Measurements from ENCODE around the gene DDR1.

The DDR1 gene

DNA sequence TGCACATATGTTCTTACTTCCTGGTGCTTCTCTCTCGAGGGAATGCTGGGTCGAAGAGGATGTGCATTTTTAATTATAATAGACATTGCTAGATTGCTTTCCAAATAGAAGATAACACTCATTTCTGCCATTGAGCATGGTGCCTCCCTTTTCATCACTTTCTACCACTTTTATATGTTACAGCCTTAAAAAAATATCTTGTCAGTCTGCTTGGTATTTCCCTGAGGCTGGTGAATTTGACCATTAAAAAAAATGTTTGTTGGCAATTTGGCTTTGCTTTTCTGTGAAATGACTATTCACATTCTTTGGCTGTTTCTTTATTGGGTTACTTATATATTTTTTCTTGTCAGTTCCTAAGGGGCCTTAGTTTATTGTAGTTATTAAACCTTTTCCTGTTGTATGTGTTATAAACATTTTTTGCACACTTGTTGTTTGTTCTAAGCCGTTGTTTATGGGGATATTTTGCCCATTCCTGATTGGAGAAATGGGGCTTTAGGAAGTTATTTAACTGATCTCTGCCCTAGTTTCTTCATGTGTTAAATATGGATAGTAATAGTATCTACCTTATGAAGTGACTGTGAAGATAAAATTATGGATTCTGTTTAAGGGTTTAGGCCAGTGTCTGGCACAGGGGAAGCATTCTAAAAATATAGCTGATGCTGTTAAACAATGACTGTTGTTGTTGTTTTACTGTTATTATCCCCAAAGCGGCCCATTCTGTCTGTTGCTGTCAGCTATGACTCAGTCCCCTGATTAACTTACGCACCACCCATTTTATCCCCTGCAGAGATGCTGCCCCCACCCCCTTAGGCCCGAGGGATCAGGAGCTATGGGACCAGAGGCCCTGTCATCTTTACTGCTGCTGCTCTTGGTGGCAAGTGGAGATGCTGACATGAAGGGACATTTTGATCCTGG is 3.8 kb downstream of the DDR1 start:
- DNase-seq (ENCODE audit: low read depth): no peak
- no peak overlapping the region for H3K4me3 ChIP-seq (ENCODE audit: low read depth, low read length)
- TF ChIP-seq MYC (IDR thresholded peaks at IDR 0.05; ENCODE audit: low read depth, low read length) (no peak), POLR2A (IDR thresholded peaks at IDR 0.05; ENCODE audit: extremely low read depth, insufficient read length) (no peak)
- TF ChIP-seq, protein P1, sequence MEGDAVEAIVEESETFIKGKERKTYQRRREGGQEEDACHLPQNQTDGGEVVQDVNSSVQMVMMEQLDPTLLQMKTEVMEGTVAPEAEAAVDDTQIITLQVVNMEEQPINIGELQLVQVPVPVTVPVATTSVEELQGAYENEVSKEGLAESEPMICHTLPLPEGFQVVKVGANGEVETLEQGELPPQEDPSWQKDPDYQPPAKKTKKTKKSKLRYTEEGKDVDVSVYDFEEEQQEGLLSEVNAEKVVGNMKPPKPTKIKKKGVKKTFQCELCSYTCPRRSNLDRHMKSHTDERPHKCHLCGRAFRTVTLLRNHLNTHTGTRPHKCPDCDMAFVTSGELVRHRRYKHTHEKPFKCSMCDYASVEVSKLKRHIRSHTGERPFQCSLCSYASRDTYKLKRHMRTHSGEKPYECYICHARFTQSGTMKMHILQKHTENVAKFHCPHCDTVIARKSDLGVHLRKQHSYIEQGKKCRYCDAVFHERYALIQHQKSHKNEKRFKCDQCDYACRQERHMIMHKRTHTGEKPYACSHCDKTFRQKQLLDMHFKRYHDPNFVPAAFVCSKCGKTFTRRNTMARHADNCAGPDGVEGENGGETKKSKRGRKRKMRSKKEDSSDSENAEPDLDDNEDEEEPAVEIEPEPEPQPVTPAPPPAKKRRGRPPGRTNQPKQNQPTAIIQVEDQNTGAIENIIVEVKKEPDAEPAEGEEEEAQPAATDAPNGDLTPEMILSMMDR (IDR thresholded peaks at IDR 0.05; ENCODE audit: low read depth, low read length): no peak
- TF ChIP-seq, protein P2, sequence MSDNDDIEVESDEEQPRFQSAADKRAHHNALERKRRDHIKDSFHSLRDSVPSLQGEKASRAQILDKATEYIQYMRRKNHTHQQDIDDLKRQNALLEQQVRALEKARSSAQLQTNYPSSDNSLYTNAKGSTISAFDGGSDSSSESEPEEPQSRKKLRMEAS (IDR thresholded peaks at IDR 0.05; ENCODE audit: low read depth, low read length): no peak

DNA sequence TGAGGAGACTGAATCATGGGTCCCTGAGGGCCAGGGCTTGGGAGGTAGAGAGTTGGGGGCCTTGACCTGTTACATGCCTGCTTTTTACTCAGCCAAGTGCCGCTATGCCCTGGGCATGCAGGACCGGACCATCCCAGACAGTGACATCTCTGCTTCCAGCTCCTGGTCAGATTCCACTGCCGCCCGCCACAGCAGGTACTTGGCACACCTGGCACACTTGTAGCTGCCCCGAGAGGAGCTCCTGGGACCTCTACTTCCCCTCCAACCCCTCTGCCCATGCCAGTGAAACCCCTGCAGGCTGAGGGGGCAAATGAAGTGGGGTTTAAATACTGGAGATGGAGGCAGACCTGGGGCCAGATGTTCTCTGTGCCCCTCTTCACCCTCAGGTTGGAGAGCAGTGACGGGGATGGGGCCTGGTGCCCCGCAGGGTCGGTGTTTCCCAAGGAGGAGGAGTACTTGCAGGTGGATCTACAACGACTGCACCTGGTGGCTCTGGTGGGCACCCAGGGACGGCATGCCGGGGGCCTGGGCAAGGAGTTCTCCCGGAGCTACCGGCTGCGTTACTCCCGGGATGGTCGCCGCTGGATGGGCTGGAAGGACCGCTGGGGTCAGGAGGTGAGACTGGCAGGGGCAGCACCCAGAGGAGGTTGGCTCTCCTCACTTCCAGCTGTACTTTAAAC is 4.6 kb downstream of the DDR1 start:
- no peak for DNase-seq (ENCODE audit: low read depth)
- TF ChIP-seq, protein P1 (IDR thresholded peaks at IDR 0.05; ENCODE audit: low read depth, low read length): no peak
- TF ChIP-seq MYC (IDR thresholded peaks at IDR 0.05; ENCODE audit: low read depth, low read length): no peak
- no peak for TF ChIP-seq POLR2A (IDR thresholded peaks at IDR 0.05; ENCODE audit: extremely low read depth, insufficient read length)
- TF ChIP-seq, protein P2 (IDR thresholded peaks at IDR 0.05; ENCODE audit: low read depth, low read length): no peak
- no peak overlapping the region for H3K4me3 ChIP-seq (ENCODE audit: low read depth, low read length)

DNA sequence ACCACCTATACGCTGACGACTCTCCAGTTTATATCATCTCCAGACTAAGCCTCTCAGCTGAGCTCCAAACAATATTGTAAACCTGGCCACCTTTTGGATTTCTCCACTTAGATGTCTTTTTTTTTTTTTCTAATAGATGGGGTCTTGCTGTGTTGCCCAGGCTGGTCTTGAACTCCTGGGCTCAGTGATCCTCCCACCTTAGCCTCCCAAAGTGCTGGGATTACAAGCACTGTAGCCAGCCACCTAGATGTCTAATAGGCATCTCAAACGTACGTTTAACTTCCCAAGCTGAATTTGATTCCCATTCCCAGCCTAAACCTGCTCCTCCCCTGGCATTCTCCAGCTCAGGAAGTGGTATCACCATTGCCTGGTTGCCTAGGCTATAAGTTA is 5.2 kb downstream of the DDR1 start:
- no peak for DNase-seq (ENCODE audit: low read depth)
- H3K4me3 ChIP-seq (ENCODE audit: low read depth, low read length): no peak overlapping the region
- TF ChIP-seq, protein P1 (IDR thresholded peaks at IDR 0.05; ENCODE audit: low read depth, low read length): no peak
- TF ChIP-seq MYC (IDR thresholded peaks at IDR 0.05; ENCODE audit: low read depth, low read length) (no peak), POLR2A (IDR thresholded peaks at IDR 0.05; ENCODE audit: extremely low read depth, insufficient read length) (no peak)
- TF ChIP-seq, protein P2 (IDR thresholded peaks at IDR 0.05; ENCODE audit: low read depth, low read length): no peak

DNA sequence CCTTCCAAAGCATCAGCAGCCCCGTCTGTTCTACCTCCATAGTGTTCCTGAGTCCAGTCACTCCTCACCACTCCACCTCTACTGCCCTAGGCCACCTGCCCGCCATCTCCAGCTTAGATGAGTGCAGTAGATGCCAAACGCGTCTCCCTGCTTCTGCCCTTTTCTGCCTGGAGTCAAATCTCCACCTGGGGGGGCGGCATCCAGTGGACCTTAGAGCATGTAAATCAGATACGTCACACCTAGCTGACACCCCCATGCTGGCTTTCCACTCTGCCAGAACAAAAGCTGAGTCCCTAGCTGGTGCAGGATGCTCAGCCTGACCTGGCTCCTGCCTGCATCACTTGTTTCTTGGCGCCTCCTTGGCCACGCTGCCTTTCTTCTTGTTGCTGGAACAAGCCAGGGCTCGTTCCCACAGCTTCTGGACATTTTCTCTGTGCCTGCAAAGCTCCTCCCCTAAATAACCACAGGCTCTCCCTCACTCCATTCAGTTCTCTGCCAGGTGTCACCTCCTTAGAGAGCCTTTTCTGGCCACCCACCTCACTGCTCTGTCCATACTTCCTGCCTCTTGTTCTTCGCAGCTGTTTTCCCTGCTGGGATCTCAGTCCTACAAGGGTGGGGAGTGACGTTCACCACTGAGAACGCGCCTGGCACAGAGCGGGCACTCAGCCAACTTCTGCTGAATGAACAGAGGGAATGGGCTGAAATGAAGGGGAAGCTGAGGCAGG is 5.8 kb downstream of the DDR1 start:
- no peak overlapping the region for H3K4me3 ChIP-seq (ENCODE audit: low read depth, low read length)
- TF ChIP-seq POLR2A (IDR thresholded peaks at IDR 0.05; ENCODE audit: extremely low read depth, insufficient read length) (no peak), MYC (IDR thresholded peaks at IDR 0.05; ENCODE audit: low read depth, low read length) (no peak)
- TF ChIP-seq, protein P1 (IDR thresholded peaks at IDR 0.05; ENCODE audit: low read depth, low read length): no peak
- TF ChIP-seq, protein P2 (IDR thresholded peaks at IDR 0.05; ENCODE audit: low read depth, low read length): no peak
- no peak for DNase-seq (ENCODE audit: low read depth)

DNA sequence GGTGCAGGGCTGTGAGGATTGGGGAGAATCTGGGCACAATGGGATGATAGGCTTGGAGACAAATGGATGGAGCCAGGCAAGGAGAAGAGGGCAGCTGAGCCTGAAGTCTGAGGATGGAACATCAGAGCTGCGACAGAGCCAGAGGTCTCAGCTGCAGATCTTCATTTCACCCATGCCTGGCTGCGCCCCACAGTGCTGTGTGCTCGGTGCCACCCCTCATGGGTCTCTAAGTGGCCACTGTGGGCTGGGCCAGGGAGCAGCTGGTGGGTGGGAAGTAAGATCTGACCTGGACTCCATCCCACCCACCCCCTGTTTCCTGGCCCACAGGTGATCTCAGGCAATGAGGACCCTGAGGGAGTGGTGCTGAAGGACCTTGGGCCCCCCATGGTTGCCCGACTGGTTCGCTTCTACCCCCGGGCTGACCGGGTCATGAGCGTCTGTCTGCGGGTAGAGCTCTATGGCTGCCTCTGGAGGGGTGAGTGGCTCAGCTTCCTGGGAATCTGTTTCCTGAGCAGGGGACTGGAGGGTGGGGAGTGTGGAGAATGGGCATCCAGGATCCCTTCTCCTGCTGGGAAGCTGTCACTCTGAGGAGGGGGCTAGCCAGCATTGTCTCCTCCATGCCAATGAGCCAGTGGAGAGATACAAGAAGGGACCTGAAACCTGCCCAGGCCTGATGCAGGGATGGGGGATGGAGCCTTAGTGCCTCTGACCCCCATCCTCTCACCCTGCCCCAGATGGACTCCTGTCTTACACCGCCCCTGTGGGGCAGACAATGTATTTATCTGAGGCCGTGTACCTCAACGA is 6.5 kb downstream of the DDR1 start:
- no peak for DNase-seq (ENCODE audit: low read depth)
- TF ChIP-seq MYC (IDR thresholded peaks at IDR 0.05; ENCODE audit: low read depth, low read length) (no peak), POLR2A (IDR thresholded peaks at IDR 0.05; ENCODE audit: extremely low read depth, insufficient read length) (no peak)
- TF ChIP-seq, protein P1 (IDR thresholded peaks at IDR 0.05; ENCODE audit: low read depth, low read length): no peak
- TF ChIP-seq, protein P2 (IDR thresholded peaks at IDR 0.05; ENCODE audit: low read depth, low read length): no peak
- no peak overlapping the region for H3K4me3 ChIP-seq (ENCODE audit: low read depth, low read length)

All from NB4 (cell line).